Lung (tissue), 12 donors: ENCODE measurements around the gene SCLT1. TPM values are rescaled to one million over a fixed set of nuclear protein-coding genes. Genes with fewer than 3 reads are reported as not detected.
A peak's percentile ranks its signal among the peaks of the same experiment; 100 is the strongest.

ENCODE experiments used
- ATAC-seq: fragments of 200-7000 bp; cut with Tn5 transposase; one replicate; pipeline ENCODE4 v1.9.1; 2020; ENCODE audit warnings: moderate number of reproducible peaks; ENCODE audit not compliant: insufficient read depth, low FRiP score
- DNase-seq, 3 donors: peaks; one replicate each; pipeline ENCODE4 v3.0.0-alpha.2; 2013 to 2017
- H3K27ac ChIP-seq, 2 donors: one replicate each; pipeline ENCODE4 v1.5.1; 2013; ENCODE audit warnings: mild to moderate bottlenecking in 2 of 2, moderate library complexity in 2 of 2, control low read depth in 1 of 2, inconsistent platforms in 1 of 2, low read depth in 1 of 2, low read length in 1 of 2
- H3K27me3 ChIP-seq, 3 donors: one replicate each; pipeline ENCODE4 v1.5.1; 2013; ENCODE audit warnings: low read length in 2 of 3; ENCODE audit not compliant: control insufficient read depth in 3 of 3, insufficient read depth in 3 of 3
- H3K36me3 ChIP-seq, 4 donors: one replicate each; pipeline ENCODE4 v1.5.1; 2013; ENCODE audit warnings: low read length in 4 of 4, mild to moderate bottlenecking in 1 of 4, moderate library complexity in 1 of 4; ENCODE audit not compliant: control insufficient read depth in 4 of 4, insufficient read depth in 4 of 4
- H3K4me1 ChIP-seq, 5 donors: one replicate each; pipeline ENCODE4 v1.5.1; 2013; ENCODE audit warnings: low read length in 5 of 5, mild to moderate bottlenecking in 2 of 5, moderate library complexity in 1 of 5; ENCODE audit not compliant: control insufficient read depth in 5 of 5, insufficient read depth in 5 of 5
- H3K4me3 ChIP-seq: one replicate; pipeline ENCODE4 v1.5.1; 2013; ENCODE audit warnings: mild to moderate bottlenecking, control low read depth, moderate library complexity
- H3K9ac ChIP-seq, 2 donors: one replicate each; pipeline ENCODE4 v1.5.1; 2013; ENCODE audit warnings: low read length in 2 of 2, control low read depth in 1 of 2; ENCODE audit not compliant: insufficient read depth in 1 of 2
- H3K9me3 ChIP-seq, 4 donors: one replicate each; pipeline ENCODE4 v1.5.1; 2013; ENCODE audit warnings: low read length in 3 of 4, mild to moderate bottlenecking in 1 of 4, moderate library complexity in 1 of 4; ENCODE audit not compliant: control insufficient read depth in 4 of 4, insufficient read depth in 3 of 4
- whole genome bisulfite sequencing, 2 donors: extraction: QIAGEN DNeasy Blood & Tissue Kit; methylation state at CpG; one replicate each; pipeline ENCODE4 v1.1.7; 2013; 5-methylcytosine and 5-hydroxymethylcytosine counted together
- polyA plus RNA-seq, 2 donors: library from polyadenylated mRNA; stranded (reverse); fragments of 200-250 nt; gene quantifications; one replicate each; pipeline ENCODE4 v1.2.1, GENCODE V29; 2013
- total RNA-seq, 2 donors: library from RNA; depleted of rRNA in 1 of 2; stranded (reverse); fragments of >200 nt in 1 of 2; gene quantifications; one replicate each; pipeline ENCODE4 v1.2.1, GENCODE V29; 2014 to 2021
- TF ChIP-seq, protein P1 (sequence below): IDR thresholded peaks from 2 replicates; pipeline ENCODE4 v1.5.1; 2012; ENCODE audit warnings: mild to moderate bottlenecking; ENCODE audit errors: control extremely low read depth, extremely low read depth
- donor health status: control.
- donor health status: control.
- donor health status: Bipolar disorder and iron deficiency.
- donor health status: healthy.
- donor health status: DM: yes; HTN: yes; CAD: no.

SCLT1 gene
- total and polyA plus RNA-seq, 4 donors = 4.3 to 31.8 (median 9.7) TPM

DNA sequence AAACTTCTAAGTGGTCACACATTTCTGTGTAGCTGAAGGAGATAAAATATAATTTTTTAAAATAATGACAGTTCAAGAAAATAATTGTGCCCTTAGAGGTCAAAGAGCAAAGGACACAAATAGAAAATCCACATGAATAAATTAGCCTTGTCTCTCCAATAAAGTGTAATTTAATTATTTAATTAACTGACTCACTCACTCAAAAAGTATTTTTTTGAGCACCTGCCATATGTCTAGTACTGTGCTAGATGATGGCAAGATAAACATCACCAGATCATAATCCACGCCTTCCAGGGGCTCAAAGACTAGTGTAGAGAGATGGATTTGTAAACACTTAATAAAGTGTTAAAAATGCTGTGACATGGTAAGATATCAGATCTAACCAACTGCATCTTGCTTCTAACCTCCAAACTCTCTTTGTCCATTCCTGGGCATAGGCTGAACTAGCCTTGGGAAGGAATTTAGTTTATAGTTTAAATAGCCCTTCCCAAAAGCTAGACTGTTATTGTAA lies 112.5 kb downstream of the SCLT1 start:
- no peak overlapping the region for H3K4me3 ChIP-seq
- H3K9me3 ChIP-seq = no peaks in the 10 kb centered on the region
- H3K4me1 ChIP-seq = no peaks in the 10 kb centered on the region
- ATAC-seq (no peak), DNase-seq (no peak)
- H3K9ac ChIP-seq = no peak overlapping the region
- no peaks in the 10 kb centered on the region for H3K36me3 ChIP-seq
- WGBS, 2 donors = 66 to 89% methylated on average over 1 of the region's 1 CpG
- H3K27ac ChIP-seq = no peak overlapping the region
- TF ChIP-seq, protein P1, sequence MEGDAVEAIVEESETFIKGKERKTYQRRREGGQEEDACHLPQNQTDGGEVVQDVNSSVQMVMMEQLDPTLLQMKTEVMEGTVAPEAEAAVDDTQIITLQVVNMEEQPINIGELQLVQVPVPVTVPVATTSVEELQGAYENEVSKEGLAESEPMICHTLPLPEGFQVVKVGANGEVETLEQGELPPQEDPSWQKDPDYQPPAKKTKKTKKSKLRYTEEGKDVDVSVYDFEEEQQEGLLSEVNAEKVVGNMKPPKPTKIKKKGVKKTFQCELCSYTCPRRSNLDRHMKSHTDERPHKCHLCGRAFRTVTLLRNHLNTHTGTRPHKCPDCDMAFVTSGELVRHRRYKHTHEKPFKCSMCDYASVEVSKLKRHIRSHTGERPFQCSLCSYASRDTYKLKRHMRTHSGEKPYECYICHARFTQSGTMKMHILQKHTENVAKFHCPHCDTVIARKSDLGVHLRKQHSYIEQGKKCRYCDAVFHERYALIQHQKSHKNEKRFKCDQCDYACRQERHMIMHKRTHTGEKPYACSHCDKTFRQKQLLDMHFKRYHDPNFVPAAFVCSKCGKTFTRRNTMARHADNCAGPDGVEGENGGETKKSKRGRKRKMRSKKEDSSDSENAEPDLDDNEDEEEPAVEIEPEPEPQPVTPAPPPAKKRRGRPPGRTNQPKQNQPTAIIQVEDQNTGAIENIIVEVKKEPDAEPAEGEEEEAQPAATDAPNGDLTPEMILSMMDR = no peak
- no peaks in the 10 kb centered on the region for H3K27me3 ChIP-seq

DNA sequence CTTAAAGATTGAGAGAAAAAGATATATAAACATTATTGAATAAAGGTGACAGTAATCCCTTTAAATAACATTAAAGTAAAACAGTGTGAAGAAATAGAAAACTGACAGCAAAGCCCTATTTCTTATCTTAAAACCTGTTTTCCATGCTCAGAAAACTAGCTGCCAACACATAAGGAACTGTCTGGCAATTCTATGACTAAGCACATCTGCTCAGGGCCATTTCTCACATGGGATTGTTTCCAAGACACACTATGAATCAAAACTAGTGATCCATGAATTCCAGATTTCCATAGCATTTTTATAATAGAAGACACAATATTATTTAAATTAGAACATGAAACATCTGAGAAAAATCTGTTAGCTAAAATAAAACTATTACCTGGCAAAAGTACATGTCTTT lies 113.4 kb downstream of the SCLT1 start:
- H3K27ac ChIP-seq = no peak overlapping the region
- DNase-seq = peak in 2 of 3 donors; percentile 33 to 35
- no peaks in the 10 kb centered on the region for H3K9me3 ChIP-seq
- TF ChIP-seq, protein P1 = no peak
- no peaks in the 10 kb centered on the region for H3K4me1 ChIP-seq
- H3K36me3 ChIP-seq = no peaks in the 10 kb centered on the region
- H3K9ac ChIP-seq = no peak overlapping the region
- H3K4me3 ChIP-seq = no peak overlapping the region
- no peak for ATAC-seq
- H3K27me3 ChIP-seq = no peaks in the 10 kb centered on the region

- Histone ChIP-seq H3K27me3 (no peaks in the 10 kb centered on the region), H3K9ac (no peak overlapping the region), H3K9me3 (no peaks in the 10 kb centered on the region), H3K36me3 (no peaks in the 10 kb centered on the region), H3K27ac (no peak overlapping the region), H3K4me1 (peaks cover 0 to 8% (median 0%) of the 10 kb centered on the region in 5 donors), H3K4me3 (no peak overlapping the region)
- DNase-seq = no peak
- no peak for ATAC-seq
- WGBS, 2 donors = 97 to 100% methylated on average over 1 of the region's 1 CpG
- TF ChIP-seq, protein P1 = no peak
Measured at GRCh38 chr4:128978985-128979384, 114.4 kb downstream of the SCLT1 start.

DNA sequence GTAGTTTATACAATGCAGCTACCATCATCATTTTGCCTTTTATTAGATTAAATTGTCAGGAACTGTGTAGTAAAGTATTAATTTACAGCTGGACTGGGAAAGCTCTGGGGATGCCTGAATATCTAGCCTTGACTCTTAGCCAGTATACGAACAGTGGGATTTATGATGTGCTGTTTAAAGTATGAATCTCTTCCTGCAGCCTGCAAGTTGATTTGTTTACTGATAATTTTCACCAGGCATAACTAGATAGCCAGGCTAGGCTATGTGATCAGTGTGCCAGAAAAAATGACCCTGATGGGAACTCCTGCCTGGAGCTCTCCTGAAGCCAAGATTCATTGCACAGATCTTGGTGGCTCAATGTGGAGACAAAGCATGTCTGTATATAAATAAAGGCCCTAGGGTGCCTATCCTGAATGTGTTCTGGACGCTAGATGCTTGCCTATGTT lies 119.2 kb downstream of the SCLT1 start:
- H3K27me3 ChIP-seq = no peaks in the 10 kb centered on the region
- no peak overlapping the region for H3K9ac ChIP-seq
- no peaks in the 10 kb centered on the region for H3K36me3 ChIP-seq
- ATAC-seq = no peak
- WGBS, 2 donors = 65 to 76% methylated on average over 2 of the region's 2 CpGs
- TF ChIP-seq, protein P1 = no peak
- H3K4me3 ChIP-seq = no peak overlapping the region
- H3K27ac ChIP-seq = no peak overlapping the region
- no peaks in the 10 kb centered on the region for H3K9me3 ChIP-seq
- H3K4me1 ChIP-seq = peaks cover 0 to 10% (median 0%) of the 10 kb centered on the region in 5 donors
- DNase-seq = peak; percentile 32 to 82 (median 75)
